ENCODE measurements around the gene PRKG1.

GRCh38 chr10:52077814-52078213, 1003.5 kb downstream of the PRKG1 start:
- TF ChIP-seq MAX (IDR thresholded peaks at IDR 0.05): no peak
- no peak for TF ChIP-seq CTCF (IDR thresholded peaks at IDR 0.05; ENCODE audit: low read depth, low read length, missing input control)
- no peak for TF ChIP-seq YY1 (IDR thresholded peaks at IDR 0.05)
- TF ChIP-seq REST (IDR thresholded peaks at IDR 0.05): no peak
- no peak for TF ChIP-seq ATF3 (IDR thresholded peaks at IDR 0.05)
- TF ChIP-seq FOXA2 (IDR thresholded peaks at IDR 0.05): no peak
- no peak for TF ChIP-seq TAF1 (conservative IDR thresholded peaks at IDR 0.05)
- no peak for TF ChIP-seq FOXA1 (IDR thresholded peaks at IDR 0.05)
- TF ChIP-seq RXRA (IDR thresholded peaks at IDR 0.05): no peak
